GM18873 (cell line): ENCODE measurements around the gene SYTL1.

Experiments
- ATAC-seq: cut with Tn5 transposase; IDR thresholded peaks from one replicate; pipeline ENCODE4 v1.9.1; 2021; ENCODE audit warnings: mild to moderate bottlenecking, moderate library complexity, moderate number of reproducible peaks; ENCODE audit not compliant: unreplicated experiment, low FRiP score

Gene SYTL1

GRCh38 chr1:27346357-27346756 lies 4.5 kb downstream of the SYTL1 start:
- no peak for ATAC-seq

- no peak for ATAC-seq
Observed at GRCh38 chr1:27346991-27347624, 5.3 kb downstream of the SYTL1 start.

GRCh38 chr1:27348861-27349783 lies 7.3 kb downstream of the SYTL1 start:
- no peak for ATAC-seq

GRCh38 chr1:27349784-27350662 lies 8.2 kb downstream of the SYTL1 start:
- ATAC-seq = no peak

- no peak for ATAC-seq
Observed at GRCh38 chr1:27350663-27351540, 9.1 kb downstream of the SYTL1 start.

- ATAC-seq = no peak
Observed at GRCh38 chr1:27351541-27352107, 9.8 kb downstream of the SYTL1 start.

GRCh38 chr1:27353166-27353565 lies 11.3 kb downstream of the SYTL1 start:
- ATAC-seq = no peak

- ATAC-seq = no peak
Observed at GRCh38 chr1:27353629-27354028, 11.8 kb downstream of the SYTL1 start.

GRCh38 chr1:27355683-27356082 lies 13.9 kb downstream of the SYTL1 start:
- no peak for ATAC-seq

- ATAC-seq = no peak
Observed at GRCh38 chr1:27356277-27356618, 14.4 kb downstream of the SYTL1 start.

- no peak for ATAC-seq
Observed at GRCh38 chr1:27356619-27357280, 14.9 kb downstream of the SYTL1 start.

GRCh38 chr1:27357281-27358037 lies 15.6 kb downstream of the SYTL1 start:
- ATAC-seq = no peak

- ATAC-seq = no peak
Observed at GRCh38 chr1:27358038-27358927, 16.5 kb downstream of the SYTL1 start.

- ATAC-seq = no peak
Observed at GRCh38 chr1:27358928-27359313, 17.1 kb downstream of the SYTL1 start.

GRCh38 chr1:27359822-27360158 lies 18.0 kb downstream of the SYTL1 start:
- ATAC-seq = no peak

GRCh38 chr1:27360159-27361043 lies 18.6 kb downstream of the SYTL1 start:
- no peak for ATAC-seq

- no peak for ATAC-seq
Observed at GRCh38 chr1:27361044-27361402, 19.2 kb downstream of the SYTL1 start.
